Measurements from ENCODE around the gene MLLT3.

MLLT3 gene

DNA sequence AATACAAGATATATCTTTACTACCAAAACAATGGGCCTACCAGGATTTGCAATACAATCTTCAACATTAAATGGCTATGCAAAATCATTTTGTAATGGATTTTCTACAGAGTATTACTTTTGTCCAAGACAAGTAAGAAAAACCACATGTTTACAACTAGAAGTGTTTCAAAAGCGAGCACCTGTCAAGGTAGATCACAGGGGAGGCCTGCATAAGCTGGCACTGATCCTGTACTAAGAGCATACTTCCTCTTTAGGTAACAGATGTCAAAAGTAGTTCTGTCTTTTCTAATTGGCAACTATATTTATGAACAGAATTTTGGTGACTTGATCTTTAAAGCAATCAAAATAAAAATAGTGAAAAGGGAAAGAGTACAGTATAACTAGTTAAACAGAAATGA, 249.0 kb downstream of the MLLT3 start:
- no peak for DNase-seq

DNA sequence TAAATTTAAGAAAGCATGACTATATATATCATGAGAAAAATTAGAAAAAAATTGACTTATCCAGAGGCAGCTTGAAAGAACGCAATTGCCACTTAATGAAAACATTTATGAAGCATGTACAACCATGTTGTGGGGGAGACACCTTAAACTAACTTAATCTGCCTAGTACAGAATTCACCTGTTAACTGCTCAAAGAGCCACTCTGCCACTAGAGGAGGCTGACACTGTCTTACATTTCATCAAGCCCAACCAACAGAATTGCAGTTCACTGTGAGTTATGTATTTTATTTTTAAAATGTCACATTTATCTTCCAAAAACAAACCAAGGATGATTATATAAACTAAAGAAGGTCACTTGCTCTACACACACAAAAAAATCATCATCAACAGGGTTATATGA, 252.9 kb downstream of the MLLT3 start:
- no peak for DNase-seq

DNA sequence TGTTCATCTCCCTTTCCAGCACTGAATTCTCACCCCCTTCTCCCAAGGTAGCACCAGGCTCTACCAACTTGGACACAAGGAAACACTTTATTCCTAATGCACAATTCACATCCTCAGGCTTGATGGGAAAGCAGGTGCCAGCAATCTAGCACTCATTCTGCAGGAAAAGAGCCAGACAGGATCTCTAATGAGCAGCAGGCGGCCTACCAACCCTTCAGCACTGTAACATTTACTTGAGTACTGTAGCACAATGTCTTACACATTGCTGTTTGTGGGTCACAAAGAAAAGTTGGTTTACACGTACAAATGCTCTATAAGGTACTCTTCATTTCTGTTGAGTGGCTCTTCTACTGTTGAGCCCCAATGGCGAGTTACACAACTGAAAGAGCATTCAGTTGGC, 254.4 kb downstream of the MLLT3 start:
- DNase-seq = no peak

DNA sequence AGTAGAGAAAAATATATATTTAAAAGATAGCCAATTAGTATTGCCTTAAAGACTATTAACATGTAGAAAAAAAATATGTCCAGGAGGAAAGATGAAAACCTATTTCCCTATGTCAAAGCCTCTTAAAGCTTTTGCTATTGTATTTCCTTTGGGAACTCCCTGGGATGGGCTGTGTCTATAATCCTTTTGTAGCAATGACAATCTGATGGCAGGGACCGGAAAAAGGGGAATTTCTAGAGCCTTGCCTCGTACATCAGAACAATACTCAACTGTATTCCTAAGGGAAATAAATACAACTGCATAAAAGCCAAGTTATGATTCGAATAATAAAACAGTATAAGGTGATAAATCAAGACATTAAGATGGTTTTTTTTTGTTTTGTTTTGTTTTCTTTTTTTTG, 257.3 kb downstream of the MLLT3 start:
- no peak for DNase-seq

DNA sequence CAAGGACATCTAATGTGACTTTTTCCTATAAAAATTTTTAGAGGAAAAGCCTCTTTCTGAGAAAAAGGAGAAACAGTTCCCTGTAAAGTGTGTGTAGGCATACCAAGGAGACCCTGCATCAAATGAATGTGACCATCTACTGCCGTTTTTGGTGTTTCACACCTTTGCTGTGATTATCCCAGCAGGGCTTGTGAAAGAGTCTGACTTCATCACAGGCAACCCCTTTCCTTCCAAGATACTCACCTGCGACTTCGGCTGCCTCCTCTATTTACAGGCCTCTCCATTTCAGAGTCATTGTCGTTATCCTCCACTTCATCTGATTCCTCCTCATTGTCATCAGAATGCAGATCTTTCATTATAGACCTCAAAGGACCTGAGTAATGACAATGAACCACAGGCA, 259.1 kb downstream of the MLLT3 start:
- DNase-seq = no peak

DNA sequence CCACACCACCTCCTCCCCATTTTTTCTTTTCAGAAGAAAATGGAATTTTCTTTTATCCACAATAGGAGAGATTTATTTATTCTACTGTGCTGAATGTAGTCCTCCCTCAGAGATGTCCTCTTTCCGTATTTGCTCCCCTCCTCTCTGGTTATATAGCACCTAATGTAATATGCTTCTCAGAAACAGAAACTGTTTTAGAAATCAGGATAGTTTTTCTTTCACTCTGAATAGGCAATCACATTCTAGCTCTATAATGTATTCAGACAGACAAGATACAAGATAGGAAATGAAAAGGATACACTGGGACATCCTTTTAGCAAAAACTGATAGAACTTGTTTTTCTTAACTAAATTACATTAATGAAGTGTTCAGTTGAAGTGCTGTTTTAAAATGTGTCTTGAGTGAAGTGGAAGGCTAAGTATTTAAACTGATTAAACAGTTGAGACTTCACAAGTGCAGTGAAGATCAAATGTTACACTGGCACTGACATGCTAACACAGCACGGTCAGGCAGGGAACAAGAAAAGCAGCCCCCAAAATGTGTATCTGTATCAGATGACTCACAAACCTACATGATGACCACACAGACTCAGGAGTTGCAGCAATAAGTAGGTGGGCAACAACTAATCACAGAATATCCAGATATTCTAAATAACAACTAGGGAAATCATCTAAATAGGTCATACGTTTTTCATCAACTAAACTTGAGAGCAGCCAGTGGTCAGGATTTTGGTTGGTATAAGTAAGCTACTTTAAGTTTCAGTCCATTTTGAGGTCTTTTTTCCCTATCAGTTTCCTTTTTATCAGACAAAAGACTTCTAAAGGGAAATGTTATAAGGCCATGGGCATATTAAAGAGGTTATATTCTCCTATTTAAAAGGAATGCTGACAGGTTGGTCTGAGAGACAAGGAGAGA, 260.4 kb downstream of the MLLT3 start:
- DNase-seq = no peak

DNA sequence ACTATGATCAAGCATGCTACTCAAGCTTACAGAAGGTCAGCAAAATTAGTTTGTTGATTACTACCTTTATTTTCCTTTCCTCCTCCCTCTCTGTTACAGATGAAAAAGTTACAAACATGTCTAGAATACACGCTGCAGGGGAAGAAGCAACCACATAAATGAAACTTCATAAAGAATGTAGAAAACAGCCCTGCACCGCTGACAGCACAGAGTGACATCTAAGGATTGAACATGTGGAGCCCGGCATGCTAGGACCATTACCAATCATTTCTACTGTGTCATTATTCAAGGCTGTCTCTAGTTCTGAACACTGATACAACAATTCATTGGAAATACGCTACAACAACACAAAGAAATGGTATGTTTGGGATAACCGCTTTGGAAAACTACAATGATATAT, 261.1 kb downstream of the MLLT3 start:
- no peak for DNase-seq

DNA sequence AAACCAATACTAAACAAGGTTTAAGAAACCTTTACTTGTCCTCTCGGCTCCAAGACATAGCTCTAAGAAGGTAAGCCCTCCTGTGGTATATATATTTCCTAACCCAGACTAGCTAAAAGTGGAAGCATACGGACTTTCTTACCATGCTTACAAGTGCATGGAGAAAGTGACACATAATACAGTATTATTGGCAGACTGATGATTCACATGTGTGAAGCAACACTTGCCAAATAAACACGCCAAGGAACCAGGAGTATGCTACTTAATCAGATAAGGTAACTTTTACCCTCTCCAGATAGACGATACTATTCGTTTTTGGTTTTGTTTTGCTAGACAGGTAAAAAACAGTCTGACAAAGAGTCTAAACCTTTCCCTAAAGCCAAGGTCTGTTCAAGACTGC, 264.1 kb downstream of the MLLT3 start:
- DNase-seq = no peak

DNA sequence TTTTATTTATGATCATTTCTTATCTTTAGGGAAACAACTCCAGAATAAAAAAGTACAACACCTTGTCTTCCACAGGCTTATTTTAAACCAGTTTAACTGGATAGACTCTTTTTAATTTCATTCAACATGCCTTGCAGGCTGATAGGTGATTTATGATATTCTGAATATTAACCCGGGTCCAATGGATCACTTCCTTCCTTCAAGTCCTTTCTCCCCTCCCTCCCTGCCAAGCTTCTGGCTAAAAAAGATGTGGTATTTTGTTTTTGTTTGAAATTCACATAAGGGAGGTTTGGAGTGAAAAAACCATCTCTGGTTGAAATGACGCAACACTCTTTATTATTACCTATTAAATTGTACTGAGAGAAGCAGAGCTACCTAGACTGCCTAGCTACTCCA, 265.3 kb downstream of the MLLT3 start:
- DNase-seq = no peak

DNA sequence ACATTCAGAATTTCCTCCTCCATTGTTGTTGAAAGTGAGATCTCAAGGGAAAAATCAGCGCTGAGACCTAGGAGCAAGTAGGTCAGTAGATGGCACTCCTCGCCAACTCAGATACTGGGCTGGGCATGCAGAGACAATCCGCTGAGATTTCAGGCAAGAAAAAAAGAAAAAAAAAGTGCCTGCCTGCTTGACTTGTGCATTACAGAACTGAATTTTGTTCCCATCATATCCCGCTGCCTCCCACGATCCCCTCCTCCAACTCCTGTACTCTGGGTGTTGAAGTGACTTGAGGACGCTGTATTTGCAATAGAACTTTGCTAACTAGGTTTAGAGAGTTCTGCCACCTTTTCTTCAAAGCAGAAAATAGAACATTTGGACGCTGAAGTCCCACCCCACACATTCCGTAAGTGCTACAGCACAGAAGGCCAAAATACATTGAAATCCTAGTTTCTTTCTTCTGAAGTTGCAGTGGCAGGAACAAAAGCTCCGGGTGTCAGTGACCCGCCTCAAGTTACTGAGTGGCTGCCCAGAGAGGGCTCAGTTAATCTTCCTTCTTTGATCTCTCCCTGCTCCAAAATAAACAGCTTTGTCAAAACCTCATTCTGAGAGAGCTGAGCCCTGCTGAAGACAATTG, 265.8 kb downstream of the MLLT3 start:
- peak; percentile 76 for DNase-seq

DNA sequence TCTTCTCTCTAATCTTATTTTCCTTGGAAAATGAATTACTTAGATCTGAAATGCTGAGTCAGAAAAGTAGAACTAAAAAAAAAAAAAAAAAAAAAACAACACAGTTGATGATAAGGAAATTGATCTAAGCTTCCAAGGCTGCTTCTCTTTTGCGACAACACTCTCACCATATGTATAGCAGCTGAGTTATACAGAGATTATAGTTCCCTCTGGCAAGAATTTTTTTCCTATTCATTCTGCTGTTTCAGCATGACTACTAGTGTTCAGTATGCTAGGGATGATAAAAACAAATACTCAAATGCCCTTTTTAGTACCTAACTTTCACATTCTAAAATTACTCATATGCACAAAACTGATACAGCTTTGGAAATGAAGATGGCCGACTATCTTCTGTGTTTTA, 267.3 kb downstream of the MLLT3 start:
- peak; percentile 34 for DNase-seq

DNA sequence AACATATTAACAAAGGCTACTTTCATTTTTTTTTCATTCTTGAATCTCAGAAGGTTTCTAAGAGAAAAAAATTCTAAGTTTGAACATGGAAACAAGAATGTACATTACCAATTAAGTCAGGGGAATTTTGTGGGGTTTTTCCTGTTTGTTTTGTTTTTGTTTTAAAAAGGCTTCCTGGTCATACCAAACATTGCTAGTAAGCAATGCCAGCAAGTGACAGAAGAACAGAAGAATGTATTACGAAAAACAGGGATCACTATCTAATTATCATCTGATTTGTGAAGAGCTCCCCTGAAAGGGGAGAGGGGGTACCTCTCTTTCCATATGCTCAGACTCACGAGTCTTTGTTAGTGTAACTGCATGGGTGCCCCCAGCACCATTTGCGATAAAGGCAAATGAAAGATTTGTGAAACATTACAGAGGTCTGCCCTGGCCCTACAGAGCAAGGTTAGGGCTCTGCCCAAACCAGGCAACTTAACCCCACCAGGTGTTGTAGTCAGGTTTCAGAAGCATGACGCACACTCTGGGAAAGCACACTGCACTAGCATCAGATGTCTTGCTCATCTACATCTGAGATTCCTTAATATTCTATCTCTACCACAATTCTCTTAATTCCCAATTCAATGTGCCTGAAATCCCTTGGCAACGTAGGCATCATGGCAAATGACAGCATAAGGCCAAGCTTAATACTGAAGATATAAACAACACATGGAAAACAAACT, 268.2 kb downstream of the MLLT3 start:
- DNase-seq = no peak

DNA sequence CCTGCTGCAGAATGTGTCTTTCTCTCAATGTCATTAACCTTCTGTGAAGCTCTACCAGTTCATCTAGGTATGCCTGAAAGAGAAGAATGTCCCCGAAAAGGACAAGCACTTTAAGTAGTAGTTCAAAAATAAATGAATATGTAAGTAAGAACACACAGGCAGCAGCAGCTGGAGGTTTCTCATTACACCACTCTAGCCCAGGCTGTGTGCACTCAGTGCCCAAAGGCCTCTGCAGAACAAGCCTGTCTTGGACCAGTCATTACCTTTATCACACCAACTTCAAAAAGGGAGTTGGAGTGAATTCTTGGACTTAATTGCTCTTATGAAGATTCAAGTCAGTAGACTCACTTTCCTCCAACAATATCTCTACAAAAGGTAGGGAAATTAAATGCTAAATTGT, 268.8 kb downstream of the MLLT3 start:
- no peak for DNase-seq

DNA sequence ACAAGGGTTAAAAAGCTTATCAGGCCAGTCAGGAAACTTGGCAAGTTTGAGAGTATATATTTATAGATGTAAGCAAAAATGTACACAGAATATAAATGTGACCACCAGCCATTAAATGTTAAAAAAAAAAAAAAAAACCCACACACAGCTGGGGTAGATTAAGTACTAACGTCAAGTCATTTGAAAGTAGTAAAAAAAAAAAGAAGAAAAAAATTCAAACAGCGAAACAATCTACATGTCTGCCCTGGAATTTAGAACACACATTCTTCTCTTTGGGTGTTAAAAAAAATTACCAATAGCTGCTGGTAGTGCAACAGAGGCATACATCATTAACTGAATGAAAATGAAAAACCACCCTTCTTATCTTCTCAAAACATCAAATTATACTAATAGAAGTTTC, 269.7 kb downstream of the MLLT3 start:
- no peak for DNase-seq

DNA sequence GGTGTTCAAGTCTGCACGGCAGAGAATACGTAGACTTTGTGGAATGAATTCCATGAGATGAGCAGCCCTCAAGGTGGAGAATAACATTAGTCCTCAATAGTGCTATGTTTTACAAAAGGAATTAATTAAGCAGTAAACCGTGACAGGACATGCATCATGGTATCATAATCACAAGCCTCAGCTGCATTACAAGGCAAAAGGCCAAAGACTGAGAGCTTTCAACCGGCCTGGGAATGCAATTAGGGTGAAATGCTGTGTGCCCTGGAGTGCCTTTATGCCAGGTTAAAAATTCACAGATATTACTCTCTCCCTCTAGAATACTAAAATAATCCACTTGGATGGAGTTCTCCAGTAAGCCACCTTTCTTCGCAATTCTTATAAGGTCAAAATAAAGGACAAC, 270.6 kb downstream of the MLLT3 start:
- no peak for DNase-seq

DNA sequence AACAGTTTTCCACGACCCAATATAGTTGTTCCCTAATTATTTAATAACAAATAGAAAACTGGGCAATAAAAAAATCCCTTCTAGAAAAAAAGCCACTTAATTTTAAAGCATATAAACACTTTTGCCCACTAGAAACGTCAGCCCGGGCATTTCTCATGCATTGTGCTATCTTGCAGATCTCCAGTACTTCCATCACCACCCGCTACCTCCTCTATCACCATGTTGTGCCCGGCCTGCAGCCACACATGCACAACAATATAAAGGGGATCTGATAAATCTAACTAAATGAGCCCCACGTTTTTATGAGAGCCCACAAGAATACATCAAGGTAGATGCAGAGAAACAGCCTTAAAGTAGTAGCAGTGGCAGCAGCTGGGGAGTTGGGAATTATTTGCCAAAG, 272.7 kb downstream of the MLLT3 start:
- DNase-seq = no peak

DNA sequence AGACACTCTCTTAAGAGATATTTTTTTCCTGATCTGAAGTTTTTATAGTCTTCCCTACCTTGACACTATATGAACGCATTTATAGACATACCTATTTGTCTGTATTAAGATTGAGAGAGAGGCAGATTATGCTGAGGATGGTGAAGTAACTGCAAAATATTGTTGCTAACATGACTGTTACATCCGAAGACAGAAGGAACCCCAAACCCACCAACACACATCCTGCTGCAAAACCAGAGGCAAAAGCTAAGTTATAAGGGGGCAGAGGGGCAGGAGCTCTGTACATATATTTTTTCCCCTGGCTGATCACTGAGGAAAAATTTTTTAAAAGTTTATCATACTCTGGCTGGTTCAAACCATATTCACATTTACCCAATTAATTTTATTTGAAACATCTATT, 279.0 kb downstream of the MLLT3 start:
- DNase-seq = no peak

DNA sequence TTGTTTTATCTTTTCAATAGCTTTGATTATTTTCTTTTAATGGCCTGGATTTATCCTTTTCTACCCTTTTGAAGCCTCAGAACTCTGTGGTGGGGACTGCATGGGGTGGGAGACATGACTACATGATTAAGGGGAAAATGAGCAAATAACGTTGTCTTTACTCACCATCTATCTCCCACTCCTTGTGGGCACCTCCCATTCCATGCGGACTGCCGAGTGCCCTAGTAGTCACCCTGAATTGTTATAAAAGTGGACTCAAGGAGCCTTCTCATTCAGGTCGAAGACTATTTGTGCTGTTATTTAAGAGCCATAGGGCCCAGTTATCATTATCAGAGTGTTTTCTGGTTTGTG, 281.8 kb downstream of the MLLT3 start:
- no peak for DNase-seq

DNA sequence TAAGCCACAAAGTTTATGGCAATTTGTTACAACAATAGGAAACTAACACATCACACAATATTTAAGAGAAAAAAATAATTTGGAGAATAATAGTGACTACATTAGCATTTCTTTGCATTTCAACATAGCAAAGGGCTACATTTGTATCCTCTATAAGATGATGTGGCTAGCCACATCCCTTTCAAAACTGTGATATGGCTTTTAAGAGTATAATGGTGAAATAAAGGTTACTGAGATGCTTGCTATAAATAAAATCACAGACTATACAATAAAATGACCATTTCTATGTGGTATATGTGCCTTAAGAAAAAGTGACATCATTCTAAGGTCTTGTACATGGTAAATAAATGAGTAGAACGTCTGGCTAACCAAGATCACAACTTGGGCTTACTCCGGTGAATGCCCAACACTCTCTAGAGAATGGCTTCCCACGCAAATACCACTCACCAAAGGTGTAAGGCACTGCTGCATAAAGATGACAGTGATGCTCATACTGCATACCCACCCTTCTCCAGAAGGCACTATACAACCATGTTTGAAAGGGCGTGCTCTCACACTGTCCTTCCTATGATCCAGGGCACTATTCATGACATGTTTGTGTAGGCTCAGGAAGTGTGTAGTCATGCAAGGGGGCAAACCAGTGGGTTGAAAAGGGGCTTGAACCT, 286.5 kb downstream of the MLLT3 start:
- DNase-seq = no peak

DNA sequence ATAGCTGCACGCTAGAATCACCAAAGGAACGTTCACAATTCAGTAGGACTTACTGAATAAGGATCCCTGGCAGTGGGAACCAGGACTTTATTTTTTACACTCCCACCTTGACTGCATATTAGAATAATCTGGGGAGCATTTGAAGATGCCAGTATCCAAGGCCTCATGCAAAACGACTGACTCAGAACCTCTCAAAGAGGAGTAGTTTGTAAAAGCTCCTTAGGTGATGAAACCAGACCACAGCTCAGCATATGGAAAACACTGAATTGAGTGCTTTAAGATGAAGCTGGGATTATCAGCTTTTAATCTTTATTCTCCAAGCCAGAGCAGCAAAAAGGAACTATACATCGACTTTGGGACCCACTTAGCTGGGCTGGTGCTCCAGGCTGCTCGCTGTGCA, 288.3 kb downstream of the MLLT3 start:
- no peak for DNase-seq

DNA sequence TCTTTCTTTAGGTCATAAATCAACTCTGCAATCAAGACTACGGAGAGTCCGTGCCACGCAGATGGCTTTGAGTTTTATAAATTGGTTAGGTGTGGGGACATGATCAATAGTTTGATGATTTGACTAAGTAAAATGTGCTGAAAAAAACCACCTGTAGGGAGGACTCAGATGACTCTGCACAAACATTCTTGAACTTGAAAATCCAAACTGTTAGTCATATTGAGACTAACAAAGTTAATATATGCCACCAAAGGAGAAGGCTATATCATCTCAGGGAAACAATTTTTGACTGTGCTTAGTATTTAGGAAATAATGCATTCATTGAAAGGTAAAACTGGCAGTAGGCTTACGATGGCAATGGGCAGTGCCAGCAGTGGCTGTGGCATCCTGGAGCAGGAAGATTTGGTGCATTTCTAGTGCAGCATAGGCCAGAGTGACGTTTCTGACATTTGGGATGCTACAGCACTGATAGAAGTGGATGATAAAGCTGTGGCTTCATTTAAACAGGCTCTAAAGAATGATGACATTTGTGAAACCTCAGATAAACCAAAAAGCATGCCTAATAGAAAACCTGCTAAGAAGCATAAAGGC, 291.1 kb downstream of the MLLT3 start:
- no peak for DNase-seq

DNA sequence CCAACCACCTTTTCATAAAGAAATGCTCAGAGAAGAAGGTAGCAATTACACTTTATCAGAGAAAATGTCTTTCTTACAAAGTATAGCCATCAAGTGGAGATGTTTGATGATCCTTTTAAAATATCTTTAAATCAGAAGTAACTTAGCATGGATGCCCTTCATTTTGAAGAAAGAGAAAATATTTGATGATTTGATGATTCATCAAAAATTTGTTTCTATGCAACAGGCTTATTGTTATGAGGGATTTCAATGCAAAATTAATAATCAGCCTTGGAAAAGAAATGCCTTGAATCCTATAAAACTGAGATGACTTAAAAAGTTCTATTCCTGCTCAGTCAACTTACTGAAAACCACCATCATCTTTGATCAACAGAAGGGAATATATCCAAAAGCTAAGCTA, 291.6 kb downstream of the MLLT3 start:
- no peak for DNase-seq

DNA sequence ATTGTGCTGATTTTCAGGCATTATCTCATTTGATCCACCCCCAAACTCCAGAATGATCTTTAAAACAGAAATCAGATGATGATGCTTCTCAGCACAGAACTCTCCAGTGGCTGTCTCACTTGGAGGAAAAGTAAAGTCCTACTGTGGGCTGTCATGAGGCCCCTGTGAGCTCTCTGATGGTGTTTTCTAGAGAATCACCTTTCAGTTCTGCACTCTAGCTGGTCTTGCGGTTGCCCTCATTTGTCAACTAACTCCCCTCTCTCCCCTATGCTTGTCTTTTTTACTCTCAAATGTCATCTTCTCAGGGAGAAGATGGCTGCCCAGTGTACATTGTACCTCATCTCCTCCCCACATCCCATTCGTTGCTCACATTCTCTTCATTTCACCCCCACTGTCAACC, 295.8 kb downstream of the MLLT3 start:
- no peak for DNase-seq
